Suppressor macrophage treated with lipopolysaccharide for 4 hours (primary cell): ENCODE results near the gene STIM2.
A peak's percentile ranks its signal among the peaks of the same experiment; 100 is the strongest.
"Not testable (repeated sequence)": the region's sequence is repeated elsewhere in the genome, so short reads cannot be mapped to it uniquely, and the experiment has no call there.

Experiments
- DNase-seq: peaks from one replicate; pipeline ENCODE4 v3.0.0-alpha.2; 2020

STIM2 gene

DNA sequence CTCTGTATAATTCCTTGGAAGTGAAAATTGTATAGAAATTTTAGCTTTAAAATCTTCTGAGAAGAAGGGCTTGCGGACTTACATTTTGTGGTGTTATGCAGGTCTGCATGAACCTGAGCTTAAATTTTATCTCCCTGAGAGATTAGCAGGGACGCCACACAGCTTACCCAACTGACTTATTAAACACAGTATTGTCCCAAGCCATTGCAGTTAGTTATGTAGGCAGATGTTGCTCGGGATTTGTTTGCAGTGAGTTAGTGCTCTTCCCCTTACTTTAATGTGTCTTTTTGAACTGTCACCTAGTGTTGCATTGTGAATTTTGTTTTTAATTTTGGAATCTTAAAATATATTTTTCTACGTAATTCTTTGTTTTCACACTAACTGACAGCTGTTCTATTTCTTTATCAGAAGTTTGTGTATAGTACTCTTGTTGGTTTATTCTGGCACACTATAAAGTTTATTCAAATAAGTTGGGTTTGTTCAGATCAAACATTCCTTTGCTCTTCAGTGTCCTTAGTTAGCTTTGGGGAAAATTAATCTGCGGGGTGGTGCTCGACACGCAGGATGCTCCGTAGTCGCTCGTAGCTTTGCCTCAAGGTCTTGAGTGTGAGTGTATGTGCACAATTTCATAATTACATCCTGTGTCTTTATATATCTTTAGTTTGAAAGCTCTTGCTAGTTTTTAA is 145.4 kb downstream of the STIM2 start:
- DNase-seq, result no peak

DNA sequence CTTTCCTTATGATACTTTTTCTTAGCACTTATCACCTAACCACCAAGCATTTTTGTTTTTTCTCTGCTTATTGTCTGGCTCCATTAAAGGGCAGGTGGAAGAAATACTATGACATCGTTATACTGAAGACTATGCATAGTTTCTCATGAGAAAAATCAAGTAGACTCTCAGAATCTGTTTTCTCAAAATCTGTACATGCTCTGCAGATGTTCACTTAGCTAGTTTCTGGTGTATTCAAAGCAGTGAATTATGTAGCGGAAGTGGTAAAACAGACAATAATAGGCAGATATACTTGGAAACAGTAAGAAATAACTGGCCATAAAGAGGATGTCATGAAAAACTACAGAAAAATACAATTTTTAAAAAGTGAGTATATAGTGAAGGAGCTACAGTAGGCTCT is 146.0 kb downstream of the STIM2 start:
- DNase-seq, result no peak

- no peak for DNase-seq
Observed at GRCh38 chr4:27007507-27007906, 146.9 kb downstream of the STIM2 start.

GRCh38 chr4:27008679-27009078 is 148.0 kb downstream of the STIM2 start:
- DNase-seq, result no peak

- DNase-seq, result no peak
Observed at GRCh38 chr4:27009539-27009938, 148.9 kb downstream of the STIM2 start.

- peak; percentile 67 for DNase-seq
Observed at GRCh38 chr4:27010334-27010940, 149.8 kb downstream of the STIM2 start.

DNA sequence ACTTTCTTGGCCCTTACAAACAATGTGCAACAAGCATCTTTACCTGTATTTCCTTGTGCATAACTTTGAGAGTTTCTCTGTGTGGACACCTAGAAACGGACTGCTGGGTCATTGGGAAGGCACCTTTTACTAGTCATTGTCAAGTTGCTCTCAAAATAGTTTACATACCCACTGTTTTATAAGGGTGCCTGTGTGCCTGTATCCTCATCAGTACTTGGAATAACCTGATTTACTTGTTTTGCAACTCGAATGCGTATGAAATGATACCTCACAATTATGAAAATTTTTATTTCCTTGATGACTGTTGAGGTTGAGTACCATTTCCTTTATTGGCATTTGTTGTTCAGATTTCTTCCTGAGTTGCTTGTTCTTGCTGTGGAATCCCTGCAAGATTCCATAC is 150.8 kb downstream of the STIM2 start:
- DNase-seq, result no peak

DNA sequence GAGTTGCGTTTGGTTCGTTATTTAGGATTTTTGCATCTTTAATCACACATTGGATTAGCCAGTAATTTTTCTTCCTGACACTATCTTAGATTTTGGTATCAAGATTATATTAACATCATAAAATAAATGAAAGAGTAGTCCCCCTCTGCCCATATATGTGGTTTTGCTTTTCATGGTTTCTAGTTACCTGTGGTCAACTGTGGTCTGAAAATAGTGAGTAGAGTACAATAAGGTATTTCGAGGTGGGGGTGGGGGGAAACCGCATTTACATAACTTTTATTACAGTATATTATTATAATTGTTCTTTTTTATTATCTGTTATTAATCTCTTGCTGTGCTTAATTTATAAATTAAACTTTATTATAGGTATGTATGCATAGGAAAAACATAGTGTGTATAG is 152.4 kb downstream of the STIM2 start:
- no peak for DNase-seq

DNA sequence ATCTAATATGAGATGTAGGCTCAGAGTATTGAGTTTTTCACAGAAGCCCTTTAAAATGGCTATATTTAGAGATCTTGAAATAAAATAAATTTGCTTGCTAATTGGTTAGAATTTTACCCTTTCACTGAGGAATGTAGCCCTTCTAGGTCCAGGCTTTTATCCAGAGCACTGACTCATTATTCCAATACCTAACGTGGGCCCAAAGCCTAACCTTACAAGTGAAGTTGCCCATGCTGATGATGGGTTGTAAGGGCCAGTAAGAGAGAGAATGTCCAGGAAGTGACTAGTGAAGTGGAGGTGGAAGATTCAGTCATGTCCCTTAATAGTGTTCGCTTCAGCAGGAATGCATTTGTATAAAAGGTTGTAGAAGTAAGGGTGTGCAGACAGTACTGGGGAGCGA is 155.9 kb downstream of the STIM2 start:
- no peak for DNase-seq

- DNase-seq, result no peak
Observed at GRCh38 chr4:27017623-27018022, 157.0 kb downstream of the STIM2 start.

GRCh38 chr4:27018076-27018475 is 157.4 kb downstream of the STIM2 start:
- no peak for DNase-seq

GRCh38 chr4:27018910-27019309 is 158.3 kb downstream of the STIM2 start:
- no peak for DNase-seq

DNA sequence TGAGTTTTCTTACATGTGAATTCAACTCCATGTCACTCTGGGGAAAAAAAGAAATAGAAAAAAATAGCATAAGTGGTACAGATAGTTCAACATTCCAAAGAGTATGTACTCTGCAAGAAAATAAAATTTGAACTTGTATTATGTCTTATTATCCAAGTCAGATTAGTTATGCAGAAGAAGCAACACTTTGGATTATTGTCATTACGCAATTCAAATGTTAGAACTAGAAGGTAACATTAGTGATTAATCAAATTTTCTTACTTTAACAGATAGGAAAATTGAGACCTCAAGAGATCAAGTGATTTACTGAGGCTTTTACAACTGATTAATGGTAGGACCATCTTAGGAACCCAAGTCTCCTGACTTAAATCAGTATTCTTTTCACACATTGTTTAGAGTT is 159.1 kb downstream of the STIM2 start:
- DNase-seq, result no peak

GRCh38 chr4:27020203-27020602 is 159.6 kb downstream of the STIM2 start:
- DNase-seq, result no peak

- DNase-seq, result no peak
Observed at GRCh38 chr4:27020603-27021002, 160.0 kb downstream of the STIM2 start.

DNA sequence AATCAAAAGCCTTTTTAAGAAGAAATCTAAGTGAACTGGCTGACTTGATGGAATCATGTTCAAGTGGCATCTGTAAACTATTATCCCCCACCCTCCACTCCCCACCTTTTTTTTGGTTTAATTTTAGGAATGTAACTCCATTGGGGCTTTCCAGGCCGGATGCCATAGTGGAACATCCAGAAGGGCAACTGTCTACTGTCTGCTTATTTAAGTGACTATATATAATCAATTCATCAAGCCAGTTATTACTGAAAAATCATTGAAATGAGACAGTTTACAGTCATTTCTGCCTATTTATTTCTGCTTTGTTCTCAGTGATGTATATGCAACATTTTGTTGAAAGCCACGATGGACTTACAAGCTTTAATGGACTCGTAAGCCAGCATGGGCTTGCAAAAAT is 162.3 kb downstream of the STIM2 start:
- no peak for DNase-seq

DNA sequence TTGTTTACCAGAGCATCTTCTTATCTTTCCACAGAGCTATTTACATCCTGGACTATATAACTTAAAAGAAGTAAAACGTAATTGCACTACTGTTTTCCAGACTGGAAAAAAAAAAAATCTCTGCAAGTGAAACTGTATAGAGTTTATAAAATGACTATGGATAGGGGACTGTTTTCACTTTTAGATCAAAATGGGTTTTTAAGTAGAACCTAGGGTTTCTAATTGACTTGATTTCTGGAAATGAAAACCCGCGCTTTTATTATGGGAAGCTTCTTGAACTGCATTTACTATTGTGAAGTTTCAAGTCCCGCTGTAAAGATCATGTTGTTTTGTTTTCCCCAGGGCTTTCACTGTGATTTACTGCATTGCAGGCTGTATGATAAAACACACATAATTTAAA is 162.7 kb downstream of the STIM2 start:
- no peak for DNase-seq

DNA sequence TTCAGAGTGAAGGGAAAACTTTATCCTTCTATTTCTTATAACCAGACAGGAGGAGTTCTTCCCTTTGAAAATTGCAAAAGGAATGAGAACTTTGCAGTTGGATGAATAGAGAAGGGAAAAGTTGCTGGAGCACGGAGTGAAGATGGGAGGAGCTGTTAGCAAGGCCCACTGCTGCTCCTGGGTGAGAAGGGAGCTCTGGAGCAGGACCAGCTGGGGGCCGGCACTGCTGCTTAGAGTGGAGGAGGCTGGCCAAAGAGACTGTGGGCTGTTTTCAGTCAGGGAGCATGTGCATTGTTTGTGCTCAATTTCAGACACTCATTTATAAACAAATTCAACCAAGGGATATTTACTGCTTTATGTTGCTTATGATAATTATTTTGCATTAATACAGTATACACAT is 164.2 kb downstream of the STIM2 start:
- no peak for DNase-seq

- no peak for DNase-seq
Observed at GRCh38 chr4:27027428-27027827, 166.8 kb downstream of the STIM2 start.

DNA sequence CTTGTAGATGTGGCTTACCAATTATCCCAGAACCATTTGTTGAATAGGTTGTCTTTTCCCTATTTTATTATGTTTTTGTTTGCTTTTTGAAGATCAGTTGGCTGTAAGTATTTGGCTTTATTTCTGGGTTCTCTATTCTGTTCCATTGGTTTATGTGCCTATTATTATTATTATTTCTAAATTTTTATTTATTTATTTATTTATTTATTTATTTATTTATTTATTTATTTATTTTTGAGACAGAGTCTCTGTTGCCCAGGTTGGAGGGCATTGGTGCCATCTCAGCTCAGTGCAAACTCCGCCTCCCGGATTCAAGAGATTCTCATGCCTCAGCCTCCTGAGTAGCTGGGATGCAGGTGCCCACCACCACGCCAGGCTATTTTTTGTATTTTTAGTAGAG is 174.5 kb downstream of the STIM2 start:
- DNase-seq, result not testable (repeated sequence)

- peak; percentile 3 for DNase-seq
Observed at GRCh38 chr4:27040356-27040755, 179.7 kb downstream of the STIM2 start.

GRCh38 chr4:27042411-27042810 is 181.8 kb downstream of the STIM2 start:
- no peak for DNase-seq

DNA sequence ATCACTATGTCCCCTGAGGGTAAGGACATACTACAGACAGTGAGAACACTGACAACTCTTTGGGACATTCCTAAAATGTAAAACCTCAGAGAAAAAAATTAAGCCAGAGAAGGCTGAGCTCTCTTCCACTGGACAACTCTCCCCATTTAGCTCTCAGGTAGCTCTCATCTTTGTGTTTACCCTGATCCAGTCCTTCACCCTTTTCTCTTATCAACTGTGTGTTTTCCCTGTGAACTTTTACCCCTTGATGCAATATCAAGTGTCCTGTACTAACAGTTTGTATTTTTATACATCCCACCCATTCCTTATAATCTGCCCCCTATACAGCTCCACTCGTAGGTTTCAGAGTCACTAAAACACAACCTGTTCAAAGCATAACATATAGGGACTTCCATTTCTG is 182.6 kb downstream of the STIM2 start:
- DNase-seq, result no peak

GRCh38 chr4:27046851-27047250 is 186.2 kb downstream of the STIM2 start:
- no peak for DNase-seq
